HG03045 (cell line): ENCODE measurements around the gene UBE2O.
A peak's percentile ranks its signal among the peaks of the same experiment; 100 is the strongest.

ENCODE experiments used
- ATAC-seq: cut with Tn5 transposase; IDR thresholded peaks from one replicate; pipeline ENCODE4 v1.9.1; 2021; ENCODE audit warnings: mild to moderate bottlenecking, moderate library complexity; ENCODE audit not compliant: unreplicated experiment

The UBE2O gene

DNA sequence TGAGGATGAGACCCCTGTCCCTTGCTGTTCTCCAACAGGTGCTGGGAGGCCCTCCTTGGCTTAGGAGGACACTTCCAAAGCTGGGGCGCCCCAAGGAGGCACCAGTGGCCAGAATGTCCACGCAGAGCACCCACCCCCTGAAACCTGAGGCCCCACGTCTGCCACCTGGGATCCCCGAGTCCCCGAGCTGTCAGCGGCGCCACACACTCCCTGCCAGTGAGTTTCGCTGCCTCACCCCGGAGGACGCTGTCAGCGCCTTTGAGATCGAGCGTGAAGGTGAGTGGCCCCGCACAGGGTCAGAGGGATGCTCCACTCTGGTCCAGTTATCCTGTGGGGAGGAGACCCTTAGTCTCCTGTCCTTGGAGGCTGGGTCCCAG is 15.7 kb upstream of the UBE2O start:
- ATAC-seq: no peak

DNA sequence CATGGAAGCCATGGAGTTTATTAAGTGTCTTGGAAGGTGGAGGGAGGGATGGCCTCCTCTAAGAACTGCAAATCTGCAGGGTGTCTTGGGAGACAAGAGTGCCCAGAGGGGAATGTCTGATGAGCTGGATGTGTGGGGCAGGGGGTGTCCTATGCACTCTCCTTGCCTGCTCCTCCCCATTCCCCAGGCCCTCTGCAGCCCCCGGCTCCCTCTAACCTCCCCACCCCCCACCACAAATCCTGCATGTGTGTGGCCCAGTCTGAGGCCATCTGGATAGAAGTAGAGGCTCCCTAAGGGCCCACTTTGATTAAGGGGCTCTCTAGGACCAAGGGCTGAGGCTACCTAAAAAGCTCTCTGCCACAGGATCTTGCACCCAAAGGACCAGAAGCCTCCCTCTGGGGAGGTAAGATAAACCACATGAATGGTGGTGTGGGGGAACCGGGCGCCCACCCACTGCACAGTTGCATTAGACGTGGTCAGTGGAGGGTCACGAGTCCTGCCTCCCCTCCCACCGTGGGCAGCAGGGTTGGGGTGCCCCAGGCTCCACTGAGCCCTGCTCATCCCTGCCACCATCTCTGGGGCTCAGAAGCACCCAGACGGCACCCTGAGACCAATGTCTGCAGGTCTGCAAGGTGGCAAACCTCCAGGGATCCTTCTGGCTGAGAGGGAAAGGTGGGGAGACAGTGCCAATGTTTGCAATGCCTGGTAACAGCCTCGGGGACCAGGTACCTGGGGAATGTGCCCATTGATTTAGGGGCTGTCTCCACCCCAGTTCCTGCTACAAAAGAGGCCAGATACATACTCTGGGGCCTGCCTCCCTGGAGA is 15.1 kb upstream of the UBE2O start:
- ATAC-seq: no peak

DNA sequence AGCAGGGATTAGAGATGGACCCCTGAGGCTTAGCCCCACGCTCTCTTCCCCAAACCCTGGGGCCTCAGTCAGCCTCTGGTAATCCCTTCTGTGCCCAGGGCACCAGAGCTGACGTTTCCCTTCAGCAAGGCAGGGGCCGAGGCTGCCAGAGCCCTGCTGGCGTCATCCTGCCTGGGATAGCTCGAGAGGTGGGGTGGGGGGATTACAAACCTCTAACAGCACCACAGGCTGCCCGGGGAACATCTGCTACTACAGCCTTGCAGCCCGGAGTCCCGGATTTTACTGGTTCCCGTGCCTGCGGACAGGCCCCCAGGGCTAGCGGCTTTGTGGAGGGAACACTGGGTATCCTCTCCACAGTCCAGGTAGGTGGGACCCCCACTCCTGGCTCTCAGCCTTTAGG is 14.4 kb upstream of the UBE2O start, which contains the start of gene AANAT:
AANAT (plus strand) TSS at position 238 of the 400 bp plus-strand sequence. CDS start 1,144 bp downstream, outside the sequence.
- no peak for ATAC-seq

DNA sequence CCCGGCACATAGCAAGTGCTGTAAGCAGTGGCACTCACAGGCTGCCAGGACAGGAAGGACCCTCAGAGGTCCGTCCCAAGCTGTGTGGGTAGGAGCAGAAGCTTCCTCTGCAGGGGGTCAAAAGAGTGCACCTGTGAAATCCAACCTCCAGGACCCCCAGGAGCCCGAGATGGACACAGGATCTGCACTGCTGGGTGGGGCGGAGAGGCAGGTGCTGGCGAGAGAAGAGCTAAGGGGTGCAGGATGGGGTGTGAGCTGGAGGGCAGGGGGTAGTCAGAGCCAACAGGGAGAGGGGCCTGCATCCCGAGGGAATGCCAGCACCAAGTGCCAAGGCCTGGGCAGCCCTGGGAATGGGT is 13.8 kb upstream of the UBE2O start:
- no peak for ATAC-seq

DNA sequence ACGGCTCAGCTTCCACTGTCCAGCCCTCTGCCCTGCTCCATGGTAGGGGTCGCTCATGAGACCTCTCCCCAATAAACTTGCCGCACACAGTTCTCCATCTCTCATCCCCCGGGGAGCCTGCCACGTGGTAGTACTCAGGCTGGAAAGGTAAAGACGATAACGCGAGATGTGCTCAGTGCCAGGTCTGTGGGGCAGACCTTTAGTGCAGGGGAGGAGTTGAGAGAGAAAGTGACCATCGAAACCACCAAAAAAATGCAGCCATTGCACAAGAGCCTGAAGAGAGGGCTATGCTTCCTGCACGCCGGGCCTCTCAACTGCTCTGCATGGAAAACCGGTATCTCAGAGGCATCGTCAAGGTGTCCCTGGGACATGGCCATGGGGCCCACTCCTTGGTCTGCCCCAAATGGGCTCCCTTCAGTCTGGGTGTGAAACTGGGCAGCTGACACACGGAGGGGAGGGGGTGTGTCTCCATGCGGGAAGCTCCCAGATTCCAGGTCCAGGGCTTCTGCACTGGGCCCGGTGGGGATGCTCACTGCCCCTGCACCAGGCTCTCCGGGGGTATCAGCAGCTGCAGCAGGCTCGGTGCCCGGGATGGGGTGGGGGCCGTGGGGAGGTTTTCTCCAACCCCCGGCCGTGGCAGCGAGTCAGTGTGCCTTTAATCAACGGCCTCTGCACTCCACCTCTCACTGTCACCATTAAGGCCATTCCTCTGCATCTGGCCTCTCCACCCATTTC is 9.8 kb upstream of the UBE2O start:
- no peak for ATAC-seq

DNA sequence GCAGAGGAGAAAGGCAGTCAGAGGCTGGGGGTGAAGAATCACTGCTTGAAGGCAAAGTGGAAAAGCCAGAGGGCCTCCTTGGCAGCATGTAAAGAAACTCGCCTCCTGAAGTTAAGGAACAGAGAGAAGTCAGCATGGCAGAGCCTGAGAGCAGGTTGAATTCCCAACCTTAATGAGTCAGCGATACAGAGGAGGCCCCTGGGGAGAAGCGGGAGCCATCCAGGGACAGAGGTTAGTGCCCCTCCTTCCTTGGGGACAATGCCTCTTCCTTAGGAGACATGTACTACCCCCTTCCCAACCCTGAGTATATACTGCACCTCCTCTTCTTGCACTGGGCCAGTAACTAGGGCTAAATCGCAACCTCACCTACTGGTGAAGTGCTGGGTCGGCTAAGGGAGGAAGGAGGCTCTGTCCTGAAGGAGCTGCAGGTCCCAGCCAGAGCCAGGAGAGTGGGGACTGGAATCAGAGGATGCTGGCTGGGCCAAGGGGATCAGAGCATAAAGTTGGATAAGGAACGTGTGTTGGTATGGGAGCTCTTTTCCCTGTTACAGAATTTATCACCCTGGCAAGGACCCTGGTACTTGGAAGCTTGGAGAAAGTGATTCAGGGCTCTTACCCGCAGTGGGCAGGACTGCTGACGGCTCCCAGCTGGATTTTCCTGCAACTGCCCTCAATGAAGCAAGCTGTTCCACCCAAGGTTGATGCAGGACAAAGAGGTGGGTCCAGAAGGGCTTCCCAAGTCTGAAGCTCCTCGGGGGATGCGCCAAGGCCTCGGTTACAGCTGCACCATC is 9.0 kb upstream of the UBE2O start:
- no peak for ATAC-seq

DNA sequence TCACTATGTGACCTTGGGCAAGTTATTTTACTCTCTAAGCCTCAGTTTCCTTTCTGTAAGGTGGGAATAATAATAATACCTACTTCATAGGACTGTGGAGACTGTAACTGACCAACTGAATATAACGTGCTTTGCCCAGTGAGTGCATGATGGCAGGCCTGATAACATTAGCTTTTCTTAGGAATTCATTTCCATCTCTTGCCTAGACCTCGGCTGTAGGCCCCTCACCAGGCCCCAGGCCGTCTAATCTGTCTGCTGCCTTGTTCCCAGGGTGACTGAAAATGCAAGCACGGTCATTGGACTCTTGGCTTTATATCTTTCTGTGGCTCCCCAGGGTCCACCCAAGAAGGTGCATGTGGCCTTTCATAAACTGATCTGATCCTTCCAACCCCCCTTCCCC is 6.7 kb upstream of the UBE2O start:
- no peak for ATAC-seq

DNA sequence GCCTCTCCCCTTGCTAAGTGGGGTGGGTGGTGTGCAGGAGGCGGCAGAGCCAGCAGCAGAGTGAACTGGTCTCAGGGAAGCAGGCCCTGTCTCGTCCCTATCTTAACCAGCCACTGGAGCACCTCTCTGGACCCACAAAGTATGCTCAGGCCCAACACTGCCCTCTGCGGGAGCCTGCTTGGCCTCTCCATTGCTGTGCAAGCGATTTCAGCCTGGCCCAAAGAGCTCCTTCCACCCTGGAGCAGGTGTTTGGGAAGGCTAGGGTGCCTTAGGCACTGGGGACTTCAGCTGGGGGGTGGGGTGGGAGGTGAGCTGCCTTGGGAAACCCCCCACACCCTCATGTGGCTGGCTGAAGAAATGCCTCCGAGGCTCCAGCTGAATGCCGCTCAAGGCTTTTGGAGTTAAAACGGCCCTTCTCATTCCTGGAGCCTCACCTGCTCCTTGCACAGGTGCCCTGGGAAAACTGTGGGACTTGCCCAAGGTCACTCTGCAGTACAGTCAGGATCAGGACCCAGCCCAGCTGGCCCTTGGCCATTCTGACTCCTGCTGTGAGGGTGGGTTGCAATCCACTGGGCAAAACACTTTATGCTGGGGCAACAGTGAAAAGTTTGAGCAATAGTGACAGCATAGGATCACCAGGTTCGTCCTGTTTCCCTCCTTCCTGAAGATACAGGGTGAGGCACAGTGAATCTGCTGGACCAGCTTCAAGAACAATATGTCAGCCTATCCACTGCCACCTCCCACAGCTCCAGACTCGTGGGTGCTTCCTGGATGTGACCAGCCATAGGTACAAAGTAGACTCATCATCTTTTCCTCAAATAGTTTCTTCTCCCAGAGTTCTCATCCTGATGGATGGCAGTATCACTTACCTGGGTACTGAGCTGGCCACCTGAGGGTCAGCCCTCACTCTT is 5.9 kb upstream of the UBE2O start:
- no peak for ATAC-seq

DNA sequence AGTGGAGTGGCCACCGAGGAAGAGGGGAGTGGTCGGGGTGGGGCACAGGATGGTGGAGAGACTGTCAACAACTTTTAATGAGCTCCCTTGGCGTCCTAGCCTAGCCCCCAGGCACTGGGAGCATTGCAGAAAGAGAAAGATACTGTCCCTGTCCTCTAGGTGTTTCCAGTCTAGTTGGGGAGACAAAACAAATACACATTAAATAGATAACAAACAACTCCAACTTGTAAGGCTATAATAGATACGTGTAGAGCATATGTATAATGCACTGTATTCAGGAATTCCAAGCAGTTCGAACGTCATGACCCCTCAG is 435 bp upstream of the UBE2O start:
- ATAC-seq: no peak

DNA sequence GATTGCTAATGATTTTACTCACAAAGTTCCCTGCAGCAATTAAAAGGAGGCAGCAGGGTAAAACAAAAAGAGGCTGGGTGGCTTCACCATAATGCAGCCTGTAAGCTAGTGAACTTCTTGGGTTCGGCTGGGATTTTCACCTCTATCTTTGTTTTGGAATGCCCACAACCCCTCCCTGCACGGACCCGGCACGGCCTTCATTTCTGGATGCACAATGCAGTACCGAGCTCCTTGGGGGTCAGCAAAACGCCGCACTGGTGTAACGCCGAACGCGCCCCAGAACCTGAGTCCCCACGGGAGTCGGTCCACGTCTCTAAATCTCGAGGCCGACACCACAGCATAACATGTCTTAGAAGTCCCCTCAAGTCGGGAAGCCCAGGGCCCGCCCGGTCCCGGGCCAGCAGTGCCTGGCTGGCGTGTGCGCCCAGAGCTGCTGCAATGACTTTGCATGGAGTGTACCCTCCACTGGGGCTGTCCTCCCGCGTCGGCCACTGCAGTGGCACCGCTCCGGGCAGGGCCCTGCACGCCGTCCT is 759 bp downstream of the UBE2O start:
- ATAC-seq: peak; percentile 28

DNA sequence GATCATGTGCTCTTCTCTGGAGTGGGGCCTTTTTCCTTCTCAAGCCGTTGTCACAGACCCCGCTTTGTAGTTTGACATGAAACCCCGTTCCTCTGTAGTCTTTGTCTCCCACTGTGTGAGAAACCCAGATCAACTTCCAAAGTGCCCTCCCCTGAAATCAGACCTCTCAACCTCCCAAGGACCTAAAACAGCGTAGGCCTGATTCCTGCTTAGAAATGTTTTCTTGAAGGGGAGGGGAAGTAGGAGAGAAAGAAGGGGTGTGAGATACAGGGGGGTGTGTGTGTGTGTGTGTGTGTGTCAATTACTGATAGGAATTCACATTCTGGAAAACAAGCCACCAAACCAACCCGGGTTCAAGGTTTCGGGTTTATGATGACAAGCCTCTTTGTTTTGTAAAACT is 1.4 kb downstream of the UBE2O start:
- ATAC-seq: no peak

DNA sequence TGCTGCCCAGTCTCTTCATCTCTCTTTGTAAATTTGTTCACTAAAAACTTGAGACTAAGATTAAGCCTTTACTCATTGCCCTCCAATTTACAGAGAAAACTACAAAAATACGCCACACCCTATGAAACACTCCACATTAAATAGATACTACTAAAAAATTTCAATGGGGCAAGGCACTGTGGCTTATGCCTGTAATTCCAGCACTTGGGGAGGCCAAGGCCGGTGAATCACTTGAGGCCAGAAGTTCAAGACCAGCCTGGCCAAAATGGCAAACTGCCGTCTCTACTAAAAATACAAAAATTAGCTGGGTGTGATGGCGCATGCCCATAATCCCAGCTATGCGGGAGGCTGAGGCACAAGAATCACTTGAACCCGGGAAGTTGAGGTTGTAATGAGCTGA is 3.8 kb downstream of the UBE2O start:
- no peak for ATAC-seq

DNA sequence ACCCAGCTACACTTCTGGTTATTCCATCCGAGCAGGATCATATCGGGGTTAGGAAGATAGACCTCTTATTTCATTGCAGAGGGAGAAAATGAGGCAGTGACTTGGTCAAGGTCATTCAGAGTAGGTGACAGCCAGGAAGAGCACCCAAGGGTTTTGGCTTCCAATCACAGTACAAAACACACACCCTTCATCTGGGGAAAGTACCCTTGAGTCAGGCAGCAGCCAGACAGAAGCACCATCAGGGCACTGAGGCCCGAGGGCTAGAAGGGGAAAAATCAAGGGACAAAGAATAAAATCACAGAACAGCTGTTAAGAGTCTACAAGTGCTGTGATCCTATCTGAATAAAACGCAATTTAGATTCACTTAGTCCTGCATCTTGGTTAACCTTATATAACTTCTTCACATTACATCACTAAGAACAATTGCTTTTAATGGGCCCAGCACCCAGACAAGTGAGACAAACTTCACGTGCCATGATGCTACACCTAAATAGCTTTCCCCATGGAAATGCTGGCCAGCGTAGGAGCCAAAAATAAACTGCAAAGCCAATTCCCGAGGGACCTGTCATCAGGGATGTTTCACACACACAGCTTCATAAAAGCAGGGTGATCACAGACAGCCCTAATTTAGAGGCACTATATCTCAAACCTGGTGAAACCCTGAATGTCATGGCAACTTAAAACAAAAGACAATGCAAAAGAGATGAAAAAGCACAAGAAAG is 4.9 kb downstream of the UBE2O start:
- ATAC-seq: no peak

DNA sequence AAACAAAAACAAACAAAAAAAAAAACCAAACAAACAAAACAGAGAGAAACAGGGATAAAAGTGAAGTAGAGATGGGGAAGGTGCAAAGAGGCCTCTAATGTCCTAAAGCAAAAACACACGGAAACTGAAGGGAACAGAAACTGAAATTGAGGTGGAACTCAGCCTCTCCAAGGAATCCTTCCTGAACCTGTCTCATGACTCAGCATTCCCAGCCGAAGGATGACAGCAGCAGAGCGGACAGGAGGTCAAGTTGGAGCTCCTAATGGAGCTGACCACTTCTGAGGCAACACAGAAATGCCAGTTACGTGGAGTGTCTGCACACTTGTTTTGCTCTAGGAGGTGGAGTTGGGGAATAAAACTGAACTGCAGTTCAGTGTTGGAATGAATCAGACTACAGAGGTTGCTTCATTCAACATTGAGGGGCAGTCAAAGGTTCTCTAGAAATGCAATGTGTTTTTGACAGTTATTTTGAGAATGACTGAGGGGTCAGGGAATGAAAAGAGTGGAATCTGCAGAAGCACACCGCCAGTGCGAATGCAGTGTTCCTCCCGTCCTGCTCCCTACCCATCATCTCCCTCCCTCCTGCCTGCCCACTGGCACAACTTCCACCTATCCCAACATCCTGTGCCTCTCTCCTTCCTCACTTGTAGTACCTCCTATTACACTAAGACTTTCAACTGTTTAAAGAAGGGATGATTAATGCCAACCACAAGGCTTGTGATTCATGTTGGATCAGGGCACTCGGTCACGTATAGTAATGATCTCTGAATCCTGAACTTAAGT is 6.3 kb downstream of the UBE2O start:
- no peak for ATAC-seq

DNA sequence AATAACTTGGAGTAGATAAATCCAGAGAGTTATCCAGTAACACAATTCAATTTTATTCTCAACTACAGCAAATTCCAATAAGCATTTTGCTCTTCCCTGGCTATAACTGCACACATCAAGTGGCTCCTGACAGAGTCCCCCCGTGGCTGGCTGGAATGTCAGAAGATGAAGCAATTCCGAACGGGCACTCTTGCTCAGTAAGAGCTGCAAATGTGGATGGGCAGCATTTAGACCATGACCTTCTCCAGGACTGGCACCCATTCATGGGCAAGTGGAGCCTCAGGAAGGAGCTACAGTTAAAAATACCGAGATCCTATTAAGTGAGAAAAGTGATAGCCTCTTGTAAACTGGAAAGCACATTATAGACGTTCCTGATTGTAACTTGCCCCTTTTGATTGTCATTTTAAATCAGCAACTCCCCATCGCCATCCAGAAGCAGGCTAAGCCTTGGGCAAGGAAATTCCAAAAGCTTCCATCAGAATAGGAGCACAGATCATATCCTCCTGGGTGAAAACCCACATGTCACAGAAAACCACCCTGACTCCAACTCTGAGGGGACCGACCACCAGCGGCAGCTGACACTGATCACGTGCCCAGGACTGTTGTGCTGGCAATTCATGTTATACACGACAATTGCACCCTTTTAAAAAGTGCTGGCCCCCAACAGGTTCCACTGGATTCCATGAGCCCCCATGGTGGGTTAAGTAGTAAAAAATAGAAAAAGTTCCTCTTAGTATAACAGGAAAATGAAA is 7.1 kb downstream of the UBE2O start:
- ATAC-seq: no peak

DNA sequence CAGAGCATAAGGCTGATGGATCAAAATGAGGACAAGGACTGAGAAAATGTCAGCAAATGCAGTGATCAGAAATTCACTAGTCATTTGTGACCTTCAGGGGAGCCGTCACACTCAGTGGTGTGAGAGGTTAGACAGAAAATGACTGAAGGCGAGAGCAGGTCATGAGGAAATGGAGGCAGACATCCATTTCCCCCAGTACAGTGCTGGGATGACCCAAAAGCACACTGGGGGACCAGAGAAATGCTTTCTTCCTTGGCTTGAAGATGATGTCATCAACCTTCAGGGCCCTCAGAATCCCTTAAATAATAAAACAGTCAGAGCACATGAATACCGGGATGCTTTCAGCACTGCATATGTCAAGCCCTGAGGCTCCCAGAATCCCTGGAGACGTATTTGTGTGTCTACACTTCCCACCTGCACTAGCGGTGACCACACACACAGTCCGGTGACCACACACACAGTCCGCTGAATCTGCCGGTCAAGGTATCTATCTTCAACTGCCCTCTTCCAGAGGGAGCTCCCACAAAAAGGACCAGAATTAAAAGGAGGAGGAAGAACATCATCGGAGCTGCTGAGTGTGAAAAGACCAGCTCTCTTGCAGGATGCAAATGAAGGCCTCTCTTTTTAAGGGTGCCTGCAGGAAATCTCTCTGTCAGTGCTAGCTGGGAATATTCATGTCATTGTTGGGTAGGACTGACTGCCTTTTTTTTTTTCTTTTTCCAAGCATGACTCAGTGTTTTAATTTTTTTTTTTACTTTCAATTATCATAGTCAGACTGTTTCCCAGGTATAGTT is 8.2 kb downstream of the UBE2O start:
- ATAC-seq: no peak
